ENCODE results near the gene CA10. TPM values are rescaled to one million over a fixed set of nuclear protein-coding genes. Genes with fewer than 3 reads are reported as not detected.

The CA10 gene
- total RNA-seq, 4 donors from 2014 or later, result 0.96 to 4.1 (median 1.1) TPM; not detected in 1

GRCh38 chr17:52155301-52155700 lies 3.2 kb downstream of the CA10 start:
- Histone ChIP-seq H3K27ac (no peak overlapping the region), H3K9me3 (no peaks in the 10 kb centered on the region), H3K27me3 (peaks cover 45% of the 10 kb centered on the region), H3K4me1 (no peaks in the 10 kb centered on the region), H3K36me3 (no peaks in the 10 kb centered on the region), H3K4me3 (no peak overlapping the region)
- DNase-seq, result no peak
- intact Hi-C loops (cut with DNase I; ENCODE audit: low total_unique reads), result no loop called here
- in situ Hi-C loops (cut with MboI; ENCODE audit: low pct_ligation_motif_present in 1 of 4, low pct_unique_long_range_greater_than_20kb in 1 of 4, low sequenced_read_pairs in 3 of 4), result no loop called here
- no peak for TF ChIP-seq POLR2A (IDR thresholded peaks at IDR 0.05)
- no peak for TF ChIP-seq EP300 (IDR thresholded peaks at IDR 0.05; ENCODE audit: low read depth)
- no peak for TF ChIP-seq CTCF (IDR thresholded peaks at IDR 0.05)
- TF ChIP-seq POLR2AphosphoS5 (IDR thresholded peaks at IDR 0.05), result no peak

GRCh38 chr17:52154466-52154865 lies 4.0 kb downstream of the CA10 start:
- Histone ChIP-seq H3K27me3 (peaks cover 36% of the 10 kb centered on the region), H3K4me1 (no peaks in the 10 kb centered on the region), H3K36me3 (no peaks in the 10 kb centered on the region), H3K9me3 (no peaks in the 10 kb centered on the region), H3K4me3 (no peak overlapping the region), H3K27ac (no peak overlapping the region)
- no peak for DNase-seq
- no peak for TF ChIP-seq CTCF (IDR thresholded peaks at IDR 0.05)
- no peak for TF ChIP-seq POLR2A (IDR thresholded peaks at IDR 0.05)
- 25 to 50% methylated on average over 2 to 4 of the region's 4 CpGs for WGBS, 2 donors (ENCODE audit: low coverage in 1 of 2)
- in situ Hi-C loops (cut with MboI; ENCODE audit: low pct_ligation_motif_present in 1 of 4, low pct_unique_long_range_greater_than_20kb in 1 of 4, low sequenced_read_pairs in 3 of 4) (no loop called here), intact Hi-C loops (cut with DNase I; ENCODE audit: low total_unique reads) (no loop called here)

DNA sequence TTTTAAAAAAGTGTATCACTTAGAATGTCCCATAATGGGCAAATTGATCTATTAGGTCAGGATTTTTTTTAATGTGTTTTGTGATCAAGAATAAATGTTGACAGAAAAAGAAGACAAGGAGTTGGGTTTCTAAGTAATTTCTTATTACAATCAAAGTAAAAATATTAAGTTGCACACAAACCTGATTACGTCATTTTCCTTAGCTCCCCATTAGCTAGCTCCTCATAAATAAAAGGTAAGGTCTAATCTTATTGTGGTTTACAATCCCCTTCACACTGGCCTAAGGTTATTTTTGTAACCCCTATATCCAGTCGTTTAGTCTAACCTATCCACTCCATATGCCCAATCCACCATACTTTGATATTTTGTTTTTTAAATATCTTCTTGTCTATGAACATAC lies 7.6 kb downstream of the CA10 start:
- WGBS, 2 donors (ENCODE audit: low coverage in 1 of 2), result 80% methylated on average over 2 of the region's 2 CpGs
- in situ Hi-C loops (cut with MboI; ENCODE audit: low pct_ligation_motif_present in 1 of 4, low pct_unique_long_range_greater_than_20kb in 1 of 4, low sequenced_read_pairs in 3 of 4), result no loop called here
- TF ChIP-seq EP300 (IDR thresholded peaks at IDR 0.05; ENCODE audit: low read depth) (no peak), POLR2AphosphoS5 (IDR thresholded peaks at IDR 0.05) (no peak), CTCF (IDR thresholded peaks at IDR 0.05) (no peak), POLR2A (IDR thresholded peaks at IDR 0.05) (no peak)

DNA sequence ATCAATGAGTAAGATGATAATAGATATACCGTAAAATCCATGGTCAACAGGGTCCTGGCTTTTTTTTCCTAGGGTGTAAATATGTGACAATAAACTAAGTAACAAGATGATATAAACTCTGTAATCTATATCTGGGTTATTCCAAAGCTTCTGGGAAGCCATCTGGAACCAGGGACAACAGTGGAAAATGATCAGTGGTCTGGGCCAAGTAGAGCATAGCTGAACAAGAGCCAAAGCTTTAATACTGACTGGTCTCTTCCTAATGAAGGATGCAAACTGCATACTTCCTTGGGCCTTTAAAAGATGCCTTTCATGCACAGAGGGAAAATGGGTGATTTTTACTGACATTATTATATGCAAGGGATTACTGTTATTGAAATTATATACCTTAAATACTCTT lies 8.9 kb downstream of the CA10 start:
- in situ Hi-C loops (cut with MboI; ENCODE audit: low pct_ligation_motif_present in 1 of 4, low pct_unique_long_range_greater_than_20kb in 1 of 4, low sequenced_read_pairs in 3 of 4) (no loop called here), intact Hi-C loops (cut with DNase I; ENCODE audit: low total_unique reads) (no loop called here)
- 93 to 100% methylated on average over 1 of the region's 1 CpG for WGBS, 2 donors (ENCODE audit: low coverage in 1 of 2)
- H3K27me3 ChIP-seq, result no peaks in the 10 kb centered on the region
- H3K4me3 ChIP-seq, result no peak overlapping the region
- H3K4me1 ChIP-seq, result no peaks in the 10 kb centered on the region
- H3K27ac ChIP-seq, result no peak overlapping the region
- no peaks in the 10 kb centered on the region for H3K9me3 ChIP-seq
- no peaks in the 10 kb centered on the region for H3K36me3 ChIP-seq
- no peak for DNase-seq
- TF ChIP-seq EP300 (IDR thresholded peaks at IDR 0.05; ENCODE audit: low read depth), result no peak
- TF ChIP-seq CTCF (IDR thresholded peaks at IDR 0.05), result no peak
- TF ChIP-seq POLR2AphosphoS5 (IDR thresholded peaks at IDR 0.05), result no peak
- TF ChIP-seq POLR2A (IDR thresholded peaks at IDR 0.05), result no peak

More for the DNA sequence above, 7.6 kb downstream of the CA10 start:
- Histone ChIP-seq H3K36me3 (no peaks in the 10 kb centered on the region), H3K4me3 (no peak overlapping the region), H3K9me3 (no peaks in the 10 kb centered on the region), H3K4me1 (no peaks in the 10 kb centered on the region), H3K27ac (no peak overlapping the region), H3K27me3 (peaks cover 2% of the 10 kb centered on the region)
- DNase-seq, result no peak
- intact Hi-C loops (cut with DNase I; ENCODE audit: low total_unique reads), result no loop called here

All from transverse colon (tissue), 4 donors.